Mesendoderm (in vitro differentiated cells): ENCODE measurements around the gene TSC2.
"Not testable (repeated sequence)": the region's sequence is repeated elsewhere in the genome, so short reads cannot be mapped to it uniquely, and the experiment has no call there.

Source experiments
- DNase-seq: peaks from one replicate; pipeline ENCODE4 v3.0.0; 2013
- H2AK5ac ChIP-seq: 2 replicates; pipeline ENCODE4 v1.6.1; 2013; ENCODE audit warnings: low read length, inconsistent platforms
- H2BK120ac ChIP-seq: 2 replicates; pipeline ENCODE4 v1.6.1; 2013; ENCODE audit warnings: low read depth, mild to moderate bottlenecking, low read length, moderate library complexity, mixed read lengths
- H2BK15ac ChIP-seq: replicated peaks from 2 replicates; pipeline ENCODE4 v1.6.1; 2013; ENCODE audit warnings: low read depth, mild to moderate bottlenecking, moderate library complexity
- H2BK5ac ChIP-seq: 2 replicates; pipeline ENCODE4 v1.6.1; 2013; ENCODE audit warnings: low read length, inconsistent platforms
- H3K18ac ChIP-seq: 2 replicates; pipeline ENCODE4 v1.6.1; 2013; ENCODE audit warnings: mild to moderate bottlenecking, low read length, mixed read lengths
- H3K23ac ChIP-seq: one replicate; pipeline ENCODE4 v1.6.1; 2013; ENCODE audit warnings: low read length
- H3K27ac ChIP-seq: 2 replicates; pipeline ENCODE4 v1.5.1; 2013; ENCODE audit warnings: low read depth, mild to moderate bottlenecking, inconsistent platforms, low read length, moderate library complexity
- H3K27me3 ChIP-seq: 2 replicates; pipeline ENCODE4 v1.6.1; 2013; ENCODE audit warnings: low read length, control low read depth, mild to moderate bottlenecking, inconsistent platforms; ENCODE audit not compliant: insufficient read depth, poor library complexity
- H3K36me3 ChIP-seq: 2 replicates; pipeline ENCODE4 v1.6.1; 2013; ENCODE audit warnings: low read length, inconsistent platforms; ENCODE audit not compliant: control insufficient read depth, insufficient read depth
- H3K4ac ChIP-seq: one replicate; pipeline ENCODE4 v1.6.1; 2013; ENCODE audit warnings: low read depth, mild to moderate bottlenecking, low read length, moderate library complexity
- H3K4me1 ChIP-seq: 2 replicates; pipeline ENCODE4 v1.6.1; 2013; ENCODE audit warnings: low read depth, low read length, inconsistent platforms; ENCODE audit not compliant: control insufficient read depth
- H3K4me2 ChIP-seq: 2 replicates; pipeline ENCODE4 v1.6.1; 2013; ENCODE audit warnings: low read length
- H3K4me3 ChIP-seq: 2 replicates; pipeline ENCODE4 v1.5.1; 2013; ENCODE audit warnings: mild to moderate bottlenecking, low read length
- H3K56ac ChIP-seq: one replicate; pipeline ENCODE4 v1.6.1; 2013; ENCODE audit warnings: low read length
- H3K79me1 ChIP-seq: 2 replicates; pipeline ENCODE4 v1.6.1; 2013; ENCODE audit warnings: low read length, inconsistent platforms
- H3K79me2 ChIP-seq: 2 replicates; pipeline ENCODE4 v1.6.1; 2013; ENCODE audit warnings: mild to moderate bottlenecking, low read length; ENCODE audit not compliant: control insufficient read depth, insufficient read depth
- H3K9ac ChIP-seq: 2 replicates; pipeline ENCODE4 v1.6.1; 2013; ENCODE audit warnings: low read length, inconsistent platforms
- H4K5ac ChIP-seq: one replicate; pipeline ENCODE4 v1.6.1; 2013; ENCODE audit warnings: low read length
- H4K8ac ChIP-seq: one replicate; pipeline ENCODE4 v1.6.1; 2013; ENCODE audit warnings: low read depth, mild to moderate bottlenecking, control low read depth, low read length, moderate library complexity
- WGBS: extraction: QIAGEN DNeasy Blood & Tissue Kit; methylation state at CpG from one replicate; pipeline ENCODE4 v1.1.7; 2013; ENCODE audit warnings: low lambda C conversion rate, missing lambda C conversion rate; ENCODE audit not compliant: insufficient coverage; ENCODE audit errors: extremely low coverage; 5-methylcytosine and 5-hydroxymethylcytosine counted together

Gene TSC2

DNA sequence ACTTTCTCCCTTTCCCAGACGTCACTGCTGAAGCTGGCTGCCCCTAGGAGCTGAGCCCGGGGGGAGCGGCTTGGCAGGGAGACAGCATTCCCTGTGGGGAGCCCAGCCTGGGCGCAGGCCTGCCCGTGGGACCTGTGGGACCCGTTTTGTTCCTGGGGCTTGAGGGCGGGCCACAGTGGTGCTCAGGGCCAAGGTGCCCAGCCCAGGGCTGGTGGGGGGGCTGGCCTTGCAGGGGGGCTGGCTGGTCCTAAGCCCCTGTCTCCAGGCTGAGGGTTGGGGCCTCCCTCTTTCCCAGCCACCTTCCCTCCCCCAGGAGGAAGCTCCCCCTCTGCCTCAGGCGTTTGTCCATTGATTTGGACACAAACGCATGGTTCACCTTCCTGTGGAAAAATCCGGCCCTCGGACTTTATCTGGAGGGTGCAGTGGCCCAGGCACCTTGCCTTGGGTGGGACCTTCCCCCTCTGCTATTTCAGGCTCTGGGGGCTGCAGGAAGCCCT, 16.7 kb upstream of the TSC2 start:
- H4K5ac ChIP-seq: no peak overlapping the region
- no peak overlapping the region for H3K27ac ChIP-seq
- H3K36me3 ChIP-seq: no peaks in the 10 kb centered on the region
- H2BK15ac ChIP-seq: no peak overlapping the region
- no peak overlapping the region for H2BK5ac ChIP-seq
- no peaks in the 10 kb centered on the region for H3K79me2 ChIP-seq
- H3K27me3 ChIP-seq: no peaks in the 10 kb centered on the region
- no peak overlapping the region for H3K9ac ChIP-seq
- H3K4me2 ChIP-seq: no peak overlapping the region
- H3K79me1 ChIP-seq: no peaks in the 10 kb centered on the region
- no peak overlapping the region for H2BK120ac ChIP-seq
- no peak overlapping the region for H3K4me3 ChIP-seq
- no CpG with 5 or more reads among the region's 11 CpGs for WGBS
- H3K23ac ChIP-seq: no peak overlapping the region
- no peak overlapping the region for H4K8ac ChIP-seq
- no peak overlapping the region for H3K4ac ChIP-seq
- H3K56ac ChIP-seq: no peak overlapping the region
- no peak for DNase-seq
- no peak overlapping the region for H2AK5ac ChIP-seq
- H3K4me1 ChIP-seq: no peaks in the 10 kb centered on the region
- no peak overlapping the region for H3K18ac ChIP-seq

DNA sequence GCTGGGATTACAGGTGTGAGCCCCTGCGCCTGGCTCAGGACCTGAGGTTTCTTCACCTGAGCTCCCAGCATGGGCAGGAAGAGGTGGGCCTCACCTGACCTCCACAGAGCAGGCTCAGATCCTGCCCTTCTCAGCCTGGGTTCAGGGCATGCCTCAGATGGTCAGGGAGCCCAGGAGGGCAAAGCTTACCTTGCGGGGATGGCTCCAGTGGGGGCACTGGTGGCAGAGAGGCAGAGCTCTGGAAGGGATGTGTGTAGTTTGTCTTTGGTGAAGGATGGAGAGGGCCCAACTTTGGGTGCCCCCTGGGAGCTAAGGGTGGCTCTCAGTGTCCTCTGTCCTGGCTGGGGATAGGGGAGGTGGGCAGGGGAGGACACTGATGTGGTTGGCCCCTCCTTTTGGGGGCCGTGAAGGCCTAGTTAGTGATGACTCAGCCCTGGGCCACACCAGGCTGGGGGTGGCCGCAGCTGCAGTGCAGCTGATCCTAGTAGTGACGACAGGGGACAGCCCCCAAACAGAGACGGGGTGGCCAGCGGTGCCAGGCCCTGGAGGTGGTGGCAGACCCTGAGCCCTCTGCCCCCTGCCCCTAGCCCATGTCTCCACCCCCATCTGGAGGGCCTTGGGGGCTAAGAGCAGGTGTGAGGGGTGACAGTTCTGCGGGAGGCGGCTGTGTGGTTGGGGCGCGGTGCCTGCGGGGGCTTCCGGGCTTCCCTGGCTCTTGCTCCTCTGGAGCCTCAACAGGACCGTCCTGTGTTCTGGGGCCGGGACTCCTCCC, 15.3 kb upstream of the TSC2 start:
- H3K79me2 ChIP-seq: no peaks in the 10 kb centered on the region
- no peaks in the 10 kb centered on the region for H3K79me1 ChIP-seq
- no peak overlapping the region for H2BK15ac ChIP-seq
- peak overlapping the region; percentile 17 for H3K56ac ChIP-seq
- no peak overlapping the region for H4K5ac ChIP-seq
- no peak overlapping the region for H2BK120ac ChIP-seq
- no peak overlapping the region for H3K18ac ChIP-seq
- no peak overlapping the region for H3K4me2 ChIP-seq
- H2AK5ac ChIP-seq: no peak overlapping the region
- H3K27me3 ChIP-seq: no peaks in the 10 kb centered on the region
- no peak overlapping the region for H3K9ac ChIP-seq
- DNase-seq: no peak
- no CpG with 5 or more reads among the region's 15 CpGs for WGBS
- no peaks in the 10 kb centered on the region for H3K36me3 ChIP-seq
- no peak overlapping the region for H2BK5ac ChIP-seq
- H4K8ac ChIP-seq: no peak overlapping the region
- no peak overlapping the region for H3K4ac ChIP-seq
- H3K27ac ChIP-seq: no peak overlapping the region
- H3K4me1 ChIP-seq: no peaks in the 10 kb centered on the region
- no peak overlapping the region for H3K23ac ChIP-seq
- H3K4me3 ChIP-seq: no peak overlapping the region

DNA sequence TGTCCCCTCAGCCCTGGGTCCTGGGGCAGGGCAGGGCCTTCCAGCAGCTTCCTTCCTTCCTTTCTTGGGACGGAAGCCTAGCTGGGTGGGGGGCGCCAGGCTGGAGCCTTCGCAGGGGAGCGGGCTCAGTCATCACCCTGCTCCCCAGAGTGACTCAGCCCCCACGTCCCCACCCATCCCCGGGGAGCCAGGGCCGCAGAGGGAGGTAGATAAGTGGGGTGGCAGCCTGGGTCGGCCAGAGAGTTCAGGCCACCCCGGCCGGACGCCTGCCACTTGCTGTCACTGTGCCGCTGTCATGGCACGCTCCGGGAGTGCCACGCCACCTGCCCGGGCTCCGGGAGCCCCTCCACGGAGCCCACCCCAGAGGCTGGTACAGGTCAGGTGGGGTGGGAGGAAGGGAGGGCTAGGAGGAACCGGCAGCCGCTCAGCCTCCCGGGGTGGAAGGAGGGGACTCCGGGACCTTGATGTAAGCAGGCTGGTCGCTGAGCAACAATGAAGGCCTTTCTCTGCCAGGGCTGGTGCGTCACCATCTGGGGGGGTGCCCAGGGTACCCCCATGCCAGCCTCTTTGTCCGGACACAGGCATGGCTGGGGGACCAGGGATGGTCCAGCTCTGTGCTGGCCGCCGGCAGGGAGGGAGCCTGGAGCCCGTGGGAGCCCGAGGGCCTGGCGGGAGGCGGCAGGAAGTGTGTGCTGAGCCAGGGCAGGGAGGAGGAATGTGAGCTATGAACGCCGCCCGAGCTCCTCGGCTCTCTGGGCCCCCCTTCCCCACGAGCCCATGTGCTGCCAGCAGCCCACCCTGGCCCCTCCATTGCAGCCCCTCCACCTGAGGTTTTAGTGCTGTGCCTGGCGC, 14.5 kb upstream of the TSC2 start:
- Histone ChIP-seq H3K56ac (no peak overlapping the region), H3K4me2 (no peak overlapping the region), H3K4ac (no peak overlapping the region), H3K23ac (no peak overlapping the region), H3K9ac (no peak overlapping the region), H3K36me3 (no peaks in the 10 kb centered on the region), H2BK15ac (no peak overlapping the region), H3K79me1 (no peaks in the 10 kb centered on the region), H2BK120ac (no peak overlapping the region), H3K79me2 (no peaks in the 10 kb centered on the region), H3K4me3 (no peak overlapping the region), H3K18ac (no peak overlapping the region), H4K5ac (no peak overlapping the region), H4K8ac (no peak overlapping the region), H3K4me1 (no peaks in the 10 kb centered on the region), H3K27ac (no peak overlapping the region), H2BK5ac (no peak overlapping the region), H2AK5ac (no peak overlapping the region), H3K27me3 (no peaks in the 10 kb centered on the region)
- DNase-seq: peak; percentile 45
- WGBS: no CpG with 5 or more reads among the region's 37 CpGs

DNA sequence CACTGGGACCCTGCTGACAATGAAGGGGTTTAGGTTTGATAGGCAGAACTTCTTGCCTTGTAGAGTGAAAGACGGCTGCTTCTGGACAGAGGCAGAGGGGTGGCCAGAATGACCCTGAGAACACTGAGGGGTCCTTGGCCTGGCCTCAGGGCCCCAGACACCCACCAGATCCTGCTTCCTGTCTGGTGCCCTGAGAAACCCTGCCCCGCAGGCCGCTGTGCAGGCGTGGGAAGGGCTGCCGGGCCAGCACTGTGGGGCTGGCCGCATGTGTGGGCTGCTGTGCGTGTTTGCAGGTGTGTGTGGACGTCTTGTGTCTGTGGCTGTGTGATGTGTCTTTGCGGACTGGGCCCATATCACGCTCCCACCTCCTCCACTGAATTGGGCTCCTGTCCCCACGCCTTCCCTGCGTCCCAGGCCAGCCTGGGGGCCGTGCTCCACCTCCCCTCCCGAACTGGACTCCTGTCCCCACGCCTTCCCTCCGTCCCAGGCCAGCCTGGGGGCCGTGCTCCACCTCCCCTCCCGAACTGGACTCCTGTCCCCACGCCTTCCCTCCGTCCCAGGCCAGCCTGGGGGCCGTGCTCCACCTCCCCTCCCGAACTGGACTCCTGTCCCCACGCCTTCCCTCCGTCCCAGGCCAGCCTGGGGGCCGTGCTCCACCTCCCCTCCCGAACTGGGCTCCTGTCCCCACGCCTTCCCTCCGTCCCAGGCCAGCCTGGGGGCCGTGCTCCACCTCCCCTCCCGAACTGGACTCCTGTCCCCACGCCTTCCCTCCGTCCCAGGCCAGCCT, 13.7 kb upstream of the TSC2 start:
- not testable (repeated sequence) for H3K36me3 ChIP-seq, H2AK5ac ChIP-seq, H4K5ac ChIP-seq, H3K4ac ChIP-seq, H3K18ac ChIP-seq, H3K27me3 ChIP-seq, H3K56ac ChIP-seq, H2BK120ac ChIP-seq, H3K9ac ChIP-seq, H3K4me1 ChIP-seq, H3K4me3 ChIP-seq, H3K79me2 ChIP-seq, H4K8ac ChIP-seq, H2BK15ac ChIP-seq, H3K4me2 ChIP-seq, H3K27ac ChIP-seq, DNase-seq, H3K23ac ChIP-seq, H2BK5ac ChIP-seq, H3K79me1 ChIP-seq
- no CpG with 5 or more reads among the region's 32 CpGs for WGBS

DNA sequence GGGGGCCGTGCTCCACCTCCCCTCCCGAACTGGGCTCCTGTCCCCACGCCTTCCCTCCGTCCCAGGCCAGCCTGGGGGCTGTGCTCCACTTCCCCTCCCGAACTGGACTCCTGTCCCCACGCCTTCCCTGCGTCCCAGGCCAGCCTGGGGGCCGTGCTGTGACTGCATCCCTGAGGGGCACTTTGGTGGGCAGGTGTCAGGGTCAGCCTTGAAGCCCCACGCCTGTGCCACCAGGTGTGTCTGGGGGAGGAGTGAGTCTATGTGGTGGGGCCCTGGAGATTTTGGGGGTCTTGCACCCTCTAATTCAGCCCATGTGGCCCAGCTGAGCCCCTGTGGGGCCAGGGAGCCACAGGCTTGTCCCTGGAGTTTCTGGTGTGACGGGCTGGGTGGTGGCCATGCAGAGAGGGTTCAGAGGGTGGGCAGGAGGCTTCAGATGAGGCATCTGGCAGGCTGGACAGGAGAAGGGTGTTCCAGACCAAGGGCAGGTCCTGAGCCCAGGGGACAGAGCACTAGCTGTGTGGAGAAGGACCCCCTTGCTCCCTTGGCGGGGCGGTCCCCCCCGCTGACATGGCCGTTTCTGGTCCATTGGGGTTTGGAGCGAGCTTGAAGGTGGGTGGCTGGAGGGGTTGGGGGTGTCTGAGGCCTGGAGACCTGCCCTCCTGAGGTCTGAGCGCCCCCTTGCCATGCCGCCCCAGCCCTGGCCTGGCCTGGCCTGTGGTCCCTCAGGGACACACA, 12.9 kb upstream of the TSC2 start:
- H3K4me3 ChIP-seq: no peak overlapping the region
- no peak overlapping the region for H3K27ac ChIP-seq
- H3K4ac ChIP-seq: no peak overlapping the region

More for the DNA sequence above, 12.9 kb upstream of the TSC2 start:
- Histone ChIP-seq H3K4me1 (no peaks in the 10 kb centered on the region), H3K23ac (no peak overlapping the region), H2BK120ac (no peak overlapping the region), H3K18ac (no peak overlapping the region), H3K4me2 (no peak overlapping the region), H3K79me1 (no peaks in the 10 kb centered on the region), H3K9ac (no peak overlapping the region), H4K5ac (no peak overlapping the region), H4K8ac (no peak overlapping the region), H2AK5ac (no peak overlapping the region), H3K36me3 (no peaks in the 10 kb centered on the region), H2BK5ac (no peak overlapping the region), H3K56ac (peak overlapping the region; percentile 25), H2BK15ac (no peak overlapping the region), H3K27me3 (no peaks in the 10 kb centered on the region), H3K79me2 (no peaks in the 10 kb centered on the region)
- no peak for DNase-seq
- no CpG with 5 or more reads among the region's 17 CpGs for WGBS
